Renal pelvis (tissue), 12 donors: ENCODE data around the gene UBE2QL1. TPM values are rescaled to one million over a fixed set of nuclear protein-coding genes. Genes with fewer than 3 reads are reported as not detected.
A peak's percentile ranks its signal among the peaks of the same experiment; 100 is the strongest.

Source experiments
- DNase-seq: peaks from one replicate; pipeline ENCODE4 v3.0.0-alpha.2; 2013
- long read RNA-seq, 16 experiments: transcript quantifications; one replicate each; lab custom pipeline, GENCODE V29; 2026
- polyA plus RNA-seq, 3 donors: library from polyadenylated mRNA; unstranded; fragments of 120-200 nt; gene quantifications; one replicate each; pipeline ENCODE4 v1.2.1, GENCODE V29; 2013; ENCODE audit not compliant: insufficient read length in 3 of 3

UBE2QL1 gene
- polyA plus RNA-seq = under 1 TPM; 0.67 to 0.95 (median 0.82) TPM
- long read RNA-seq, donor 1 = 0 reads
- long read RNA-seq, donor 2, full-length matches to known transcripts = 1 of 1 reads
- long read RNA-seq, donor 2, partial matches to known transcripts = 0 of 1 reads
- long read RNA-seq, donor 2, other reads (novel, unspliced or antisense) = 0 of 1 reads
- long read RNA-seq, donor 3 = 0 reads
- long read RNA-seq, donor 4 = 0 reads
- long read RNA-seq, donor 5, full-length matches to known transcripts = 3 of 3 reads
- long read RNA-seq, donor 5, partial matches to known transcripts = 0 of 3 reads
- long read RNA-seq, donor 5, other reads (novel, unspliced or antisense) = 0 of 3 reads
- long read RNA-seq, donor 6 = 0 reads
- long read RNA-seq, donor 7, full-length matches to known transcripts = 1 of 1 reads
- long read RNA-seq, donor 7, partial matches to known transcripts = 0 of 1 reads
- long read RNA-seq, donor 7, other reads (novel, unspliced or antisense) = 0 of 1 reads
- long read RNA-seq, donor 8 = 0 reads
- long read RNA-seq, donor 9, full-length matches to known transcripts = 1 of 1 reads
- long read RNA-seq, donor 9, partial matches to known transcripts = 0 of 1 reads
- long read RNA-seq, donor 9, other reads (novel, unspliced or antisense) = 0 of 1 reads
- long read RNA-seq, donor 10 = 0 reads
- long read RNA-seq, donor 11, full-length matches to known transcripts = 2 of 2 reads
- long read RNA-seq, donor 11, partial matches to known transcripts = 0 of 2 reads
- long read RNA-seq, donor 11, other reads (novel, unspliced or antisense) = 0 of 2 reads
- long read RNA-seq, donor 12 = 0 reads
- long read RNA-seq, donor 13, full-length matches to known transcripts = 1 of 1 reads
- long read RNA-seq, donor 13, partial matches to known transcripts = 0 of 1 reads
- long read RNA-seq, donor 13, other reads (novel, unspliced or antisense) = 0 of 1 reads
- long read RNA-seq, donor 14, full-length matches to known transcripts = 4 of 4 reads
- long read RNA-seq, donor 14, partial matches to known transcripts = 0 of 4 reads
- long read RNA-seq, donor 14, other reads (novel, unspliced or antisense) = 0 of 4 reads
- long read RNA-seq, donor 15, full-length matches to known transcripts = 3 of 3 reads
- long read RNA-seq, donor 15, partial matches to known transcripts = 0 of 3 reads
- long read RNA-seq, donor 15, other reads (novel, unspliced or antisense) = 0 of 3 reads
- long read RNA-seq, donor 16, full-length matches to known transcripts = 1 of 1 reads
- long read RNA-seq, donor 16, partial matches to known transcripts = 0 of 1 reads
- long read RNA-seq, donor 16, other reads (novel, unspliced or antisense) = 0 of 1 reads

- DNase-seq = no peak
Observed at GRCh38 chr5:6448622-6449464, at the start of gene UBE2QL1. Gene UBE2QL1, plus strand, starts transcription at chr5:6448859. Its CDS starts 35 bp downstream, at chr5:6448894.

- DNase-seq = no peak
Observed at GRCh38 chr5:6399980-6400910, 48.4 kb upstream of the UBE2QL1 start.

DNA sequence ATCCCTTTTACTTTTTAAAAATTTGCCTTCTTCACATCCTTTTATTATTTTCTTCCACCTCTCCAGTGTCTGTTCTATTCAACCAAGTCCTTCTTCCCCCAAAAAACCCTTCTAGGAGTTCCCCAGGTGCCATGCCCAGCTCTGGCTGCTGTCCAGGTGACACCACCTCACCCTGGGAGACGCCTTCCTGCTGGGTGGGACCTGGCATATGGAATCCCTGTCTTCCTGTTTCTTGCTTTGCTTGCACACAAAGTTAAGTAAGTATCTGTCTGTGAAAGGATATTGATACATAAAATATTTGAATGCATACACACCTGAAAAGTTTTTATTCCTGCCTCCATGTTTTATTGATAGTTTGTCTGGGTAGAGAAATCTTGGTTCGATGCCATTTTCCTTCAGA is 47.2 kb upstream of the UBE2QL1 start:
- DNase-seq = no peak

DNA sequence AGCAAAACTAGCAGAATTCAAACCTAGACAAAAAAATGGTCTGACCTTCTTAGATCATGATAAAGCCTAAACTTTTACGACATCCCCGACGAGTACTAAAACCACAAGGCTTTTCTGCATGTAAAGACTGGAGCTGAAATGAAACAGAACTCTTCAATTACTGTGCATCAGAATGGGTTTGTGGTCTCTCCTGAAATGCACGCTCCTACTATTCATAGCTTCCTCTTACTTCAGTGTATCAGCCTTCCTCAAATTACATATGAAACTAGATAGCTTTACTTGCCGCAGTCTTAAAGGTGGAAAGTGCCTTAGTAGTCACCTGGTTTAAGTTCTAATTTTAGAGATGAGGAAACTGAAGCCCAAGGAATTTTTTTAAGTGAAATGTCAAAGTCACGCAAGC is 45.7 kb upstream of the UBE2QL1 start:
- DNase-seq = no peak

- no peak for DNase-seq
Observed at GRCh38 chr5:6403416-6403815, 45.2 kb upstream of the UBE2QL1 start.

- DNase-seq = no peak
Observed at GRCh38 chr5:6404129-6404528, 44.5 kb upstream of the UBE2QL1 start.

- DNase-seq = no peak
Observed at GRCh38 chr5:6405591-6405990, 43.1 kb upstream of the UBE2QL1 start.

GRCh38 chr5:6407558-6408259 is 41.0 kb upstream of the UBE2QL1 start:
- DNase-seq = no peak

GRCh38 chr5:6408260-6408596 is 40.4 kb upstream of the UBE2QL1 start:
- DNase-seq = no peak

- no peak for DNase-seq
Observed at GRCh38 chr5:6408627-6409446, 39.8 kb upstream of the UBE2QL1 start.

- DNase-seq = no peak
Observed at GRCh38 chr5:6410421-6410820, 38.2 kb upstream of the UBE2QL1 start.

GRCh38 chr5:6411141-6411540 is 37.5 kb upstream of the UBE2QL1 start:
- no peak for DNase-seq

DNA sequence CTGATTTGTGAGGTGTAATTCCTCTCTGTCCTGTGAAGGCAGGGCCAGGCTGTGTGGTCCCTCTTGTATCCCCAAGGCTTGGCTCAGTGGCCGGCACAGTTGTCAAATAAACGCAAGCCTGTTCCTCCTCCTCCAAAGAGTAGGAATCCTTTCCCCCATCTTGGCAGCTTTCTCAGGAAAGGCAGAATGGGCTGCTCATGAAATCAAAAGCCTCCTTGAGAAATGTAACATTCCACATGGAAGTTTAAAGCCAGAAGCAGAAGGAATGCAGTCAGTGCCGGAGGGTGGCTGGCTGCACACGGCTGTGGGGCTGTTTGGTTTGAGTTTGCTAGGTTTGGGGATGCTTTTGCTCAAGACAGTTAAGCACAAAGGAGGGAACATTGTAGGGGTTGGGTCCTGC is 35.8 kb upstream of the UBE2QL1 start:
- no peak for DNase-seq

DNA sequence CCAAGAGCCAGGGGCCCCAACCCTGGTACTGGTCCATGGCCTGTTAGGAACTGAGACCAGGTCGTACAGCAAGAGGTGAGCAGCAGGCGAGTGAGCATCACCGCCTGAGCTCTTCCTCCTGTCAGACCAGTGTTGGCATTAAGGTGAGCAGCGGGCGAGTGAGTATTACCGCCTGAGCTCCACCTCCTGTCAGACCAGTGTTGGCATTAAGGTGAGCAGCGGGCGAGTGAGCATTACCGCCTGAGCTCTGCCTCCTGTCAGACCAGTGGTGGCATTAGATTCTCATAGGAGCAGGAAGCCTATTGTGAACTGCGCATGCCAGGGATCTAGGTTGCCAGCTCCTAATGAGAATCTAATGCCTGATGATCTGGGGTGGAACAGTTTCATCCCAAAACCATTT is 31.0 kb upstream of the UBE2QL1 start:
- no peak for DNase-seq

DNA sequence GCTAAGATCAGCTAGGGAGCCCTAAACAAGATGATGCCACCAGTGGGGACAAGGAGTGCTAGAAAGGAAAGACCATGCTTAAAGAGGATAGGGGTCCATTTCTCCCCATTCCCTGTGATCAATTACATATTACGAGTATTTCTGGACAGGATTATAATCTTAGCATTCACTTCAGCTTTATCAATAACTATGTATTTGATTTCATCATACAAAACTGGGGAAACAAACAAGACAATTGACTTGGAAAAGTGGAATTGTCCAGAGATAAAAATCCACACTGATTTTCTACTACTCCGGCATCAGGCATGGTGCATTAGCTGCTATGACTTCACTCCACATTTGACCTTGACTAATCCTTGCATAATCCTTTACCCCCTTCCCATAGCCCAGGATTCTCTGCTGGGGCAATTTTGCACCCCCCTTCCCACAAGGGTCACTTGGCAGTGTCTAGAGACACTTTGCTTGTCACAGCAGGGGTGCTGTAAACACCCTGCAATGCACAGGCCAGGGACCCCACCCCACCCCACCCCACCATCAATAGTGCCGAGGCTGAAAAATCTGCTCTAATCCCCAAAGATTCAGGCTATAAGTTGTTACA is 29.9 kb upstream of the UBE2QL1 start:
- no peak for DNase-seq

DNA sequence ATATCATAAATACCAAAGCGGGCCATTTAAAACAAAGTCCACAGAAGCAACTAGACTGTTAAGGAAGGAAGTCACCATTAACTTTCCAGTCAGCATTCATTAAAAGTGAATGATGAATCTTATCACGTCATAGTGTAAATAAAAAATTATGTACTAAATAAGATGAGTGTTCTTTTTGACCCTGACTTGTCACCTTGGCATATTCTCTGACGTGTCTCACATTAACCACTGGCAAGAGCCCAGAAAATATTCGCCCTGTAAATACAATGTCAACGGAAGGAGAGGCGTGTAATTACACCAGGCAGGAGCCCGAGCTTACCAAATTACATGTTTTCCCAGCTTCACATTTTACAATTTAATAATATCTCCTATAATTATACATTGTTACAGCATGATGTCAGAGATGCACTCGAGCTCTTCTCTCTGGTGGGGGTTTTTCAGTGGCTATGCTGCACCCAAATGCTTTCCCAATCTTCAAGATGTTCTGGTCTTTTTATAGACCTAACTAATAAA is 29.3 kb upstream of the UBE2QL1 start:
- DNase-seq = peak; percentile 2

- DNase-seq = no peak
Observed at GRCh38 chr5:6423327-6424109, 25.1 kb upstream of the UBE2QL1 start.
